Mesenchymal stem cell (in vitro differentiated cells and primary cell): ENCODE measurements around the gene EXOG.

ENCODE experiments used
- DNase-seq: peaks from one replicate; pipeline ENCODE4 v3.0.0-alpha.2; 2013
- H2AFZ ChIP-seq: one replicate; pipeline ENCODE4 v1.6.1; 2013; ENCODE audit warnings: low read depth, mild to moderate bottlenecking, control low read depth, inconsistent platforms, low read length, moderate library complexity
- H2AK5ac ChIP-seq: 2 replicates; pipeline ENCODE4 v1.6.1; 2013; ENCODE audit warnings: low read length, moderate library complexity, mild to moderate bottlenecking, inconsistent platforms; ENCODE audit not compliant: severe bottlenecking
- H2BK120ac ChIP-seq: one replicate; pipeline ENCODE4 v1.6.1; 2013; ENCODE audit warnings: low read depth, mild to moderate bottlenecking, inconsistent platforms, low read length, moderate library complexity
- H2BK12ac ChIP-seq, 2 experiments: one replicate each; pipeline ENCODE4 v1.6.1; 2013; ENCODE audit warnings: inconsistent platforms in 2 of 2, low read length in 2 of 2, mild to moderate bottlenecking in 2 of 2, moderate library complexity in 2 of 2, control low read depth in 1 of 2
- H2BK15ac ChIP-seq: one replicate; pipeline ENCODE4 v1.6.1; 2013; ENCODE audit warnings: mild to moderate bottlenecking, low read depth, inconsistent platforms; ENCODE audit not compliant: poor library complexity, severe bottlenecking
- H2BK5ac ChIP-seq: 2 replicates; pipeline ENCODE4 v1.6.1; 2013; ENCODE audit warnings: low read depth, mild to moderate bottlenecking, low read length, control low read depth, inconsistent platforms; ENCODE audit not compliant: poor library complexity, severe bottlenecking
- H3K14ac ChIP-seq, 2 experiments: one replicate each; pipeline ENCODE4 v1.6.1; 2013; ENCODE audit warnings: inconsistent platforms in 2 of 2, low read length in 2 of 2, control low read depth in 1 of 2, mild to moderate bottlenecking in 1 of 2, moderate library complexity in 1 of 2
- H3K18ac ChIP-seq, 2 experiments: one replicate each; pipeline ENCODE4 v1.6.1; 2013; ENCODE audit warnings: inconsistent platforms in 2 of 2, low read length in 2 of 2, control low read depth in 1 of 2, low read depth in 1 of 2, mild to moderate bottlenecking in 1 of 2
- H3K23ac ChIP-seq, 2 experiments: one replicate each; pipeline ENCODE4 v1.6.1; 2013; ENCODE audit warnings: inconsistent platforms in 2 of 2, low read length in 2 of 2, mild to moderate bottlenecking in 2 of 2, moderate library complexity in 2 of 2, control low read depth in 1 of 2
- H3K27ac ChIP-seq: 2 replicates; pipeline ENCODE4 v1.5.1; 2013; ENCODE audit warnings: mild to moderate bottlenecking, moderate library complexity, low read length, control low read depth, inconsistent platforms; ENCODE audit not compliant: poor library complexity, severe bottlenecking
- H3K27me3 ChIP-seq, 2 experiments: 2 replicates each; pipeline versions ENCODE4 v1.6.1 to v1.7.0; 2013; ENCODE audit warnings: low read length in 2 of 2, mild to moderate bottlenecking in 2 of 2, moderate library complexity in 2 of 2, control low read depth in 1 of 2, inconsistent platforms in 1 of 2; ENCODE audit not compliant: control insufficient read depth in 1 of 2, insufficient read depth in 1 of 2
- H3K36me3 ChIP-seq, 2 experiments: 2 replicates each; pipeline versions ENCODE4 v1.6.1 to v1.7.0; 2013; ENCODE audit warnings: low read length in 2 of 2, control low read depth in 1 of 2, inconsistent platforms in 1 of 2, low read depth in 1 of 2, mild to moderate bottlenecking in 1 of 2; ENCODE audit not compliant: insufficient read depth in 2 of 2, control insufficient read depth in 1 of 2
- H3K4ac ChIP-seq, 2 experiments: one replicate each; pipeline ENCODE4 v1.6.1; 2013; ENCODE audit warnings: inconsistent platforms in 2 of 2, low read length in 2 of 2, mild to moderate bottlenecking in 2 of 2, moderate library complexity in 2 of 2, control low read depth in 1 of 2, low read depth in 1 of 2
- H3K4me1 ChIP-seq: 2 replicates; pipeline ENCODE4 v1.6.1; 2013; ENCODE audit warnings: low read depth, low read length, control low read depth; ENCODE audit not compliant: control insufficient read depth, insufficient read depth
- H3K4me2 ChIP-seq: 2 replicates; pipeline ENCODE4 v1.6.1; 2013; ENCODE audit warnings: low read length, mild to moderate bottlenecking, inconsistent platforms; ENCODE audit not compliant: poor library complexity, severe bottlenecking
- H3K4me3 ChIP-seq, 2 experiments: 2 replicates each; pipeline versions ENCODE4 v1.5.1 to v1.7.0; 2013; ENCODE audit warnings: low read length in 2 of 2, mild to moderate bottlenecking in 2 of 2, control low read depth in 1 of 2, low read depth in 1 of 2; ENCODE audit not compliant: insufficient read depth in 1 of 2
- H3K79me1 ChIP-seq: replicated peaks from 2 replicates; pipeline ENCODE4 v1.6.1; 2013; ENCODE audit warnings: mild to moderate bottlenecking, control low read depth, low read length, inconsistent platforms; ENCODE audit not compliant: poor library complexity, severe bottlenecking
- H3K9ac ChIP-seq: 2 replicates; pipeline ENCODE4 v1.7.0; 2013; ENCODE audit warnings: mild to moderate bottlenecking, low read length, moderate library complexity
- H3K9me3 ChIP-seq: 2 replicates; pipeline ENCODE4 v1.7.0; 2013; ENCODE audit warnings: mild to moderate bottlenecking, low read length; ENCODE audit not compliant: control insufficient read depth
- H4K8ac ChIP-seq: one replicate; pipeline ENCODE4 v1.6.1; 2013; ENCODE audit warnings: inconsistent platforms, mild to moderate bottlenecking, low read length, moderate library complexity
- H4K91ac ChIP-seq: one replicate; pipeline ENCODE4 v1.6.1; 2013; ENCODE audit warnings: mild to moderate bottlenecking, low read length, inconsistent platforms
- WGBS: methylation state at CpG from one replicate; pipeline ENCODE4 v1.1.7; 2013; ENCODE audit warnings: mixed read lengths; 5-methylcytosine and 5-hydroxymethylcytosine counted together

Gene EXOG

DNA sequence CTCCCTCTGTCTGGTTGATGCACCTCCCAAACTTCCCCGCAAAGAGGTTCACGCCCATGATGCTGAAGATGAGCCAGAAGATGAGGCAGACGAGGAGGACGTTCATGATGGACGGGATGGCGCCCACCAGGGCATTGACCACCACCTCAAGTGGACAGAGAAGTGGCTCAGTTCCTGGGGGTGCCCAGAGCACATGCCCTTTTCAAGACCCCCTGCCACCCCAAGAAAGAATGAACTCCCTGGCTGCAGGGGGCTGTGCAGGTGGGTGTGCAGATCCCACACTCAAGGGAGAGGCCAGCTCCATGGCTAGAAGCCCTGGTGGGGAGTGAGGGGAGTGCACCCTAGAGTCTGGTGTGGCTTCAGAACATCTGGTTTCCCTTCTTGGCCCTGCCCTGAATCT lies 64.1 kb downstream of the EXOG start:
- H2AK5ac ChIP-seq, result no peak overlapping the region
- DNase-seq, result no peak
- H4K91ac ChIP-seq, result no peak overlapping the region
- no peak overlapping the region for H2BK12ac ChIP-seq
- H3K18ac ChIP-seq, result no peak overlapping the region
- no peak overlapping the region for H2BK5ac ChIP-seq
- 85% methylated on average over 6 of the region's 6 CpGs for WGBS
- no peak overlapping the region for H4K8ac ChIP-seq
- no peak overlapping the region for H3K14ac ChIP-seq
- H3K23ac ChIP-seq, result no peak overlapping the region
- H3K4me3 ChIP-seq, result no peak overlapping the region
- H2AFZ ChIP-seq, result no peak overlapping the region
- no peak overlapping the region for H3K4ac ChIP-seq
- H2BK120ac ChIP-seq, result no peak overlapping the region
- H3K27ac ChIP-seq, result no peak overlapping the region
- no peak overlapping the region for H2BK15ac ChIP-seq
- no peaks in the 10 kb centered on the region for H3K9me3 ChIP-seq
- no peaks in the 10 kb centered on the region for H3K79me1 ChIP-seq
- H3K4me1 ChIP-seq, result peaks cover 1% of the 10 kb centered on the region
- no peak overlapping the region for H3K4me2 ChIP-seq
- H3K27me3 ChIP-seq, result peaks cover 10 to 12% of the 10 kb centered on the region in 2 experiments
- no peak overlapping the region for H3K9ac ChIP-seq
- no peaks in the 10 kb centered on the region for H3K36me3 ChIP-seq

DNA sequence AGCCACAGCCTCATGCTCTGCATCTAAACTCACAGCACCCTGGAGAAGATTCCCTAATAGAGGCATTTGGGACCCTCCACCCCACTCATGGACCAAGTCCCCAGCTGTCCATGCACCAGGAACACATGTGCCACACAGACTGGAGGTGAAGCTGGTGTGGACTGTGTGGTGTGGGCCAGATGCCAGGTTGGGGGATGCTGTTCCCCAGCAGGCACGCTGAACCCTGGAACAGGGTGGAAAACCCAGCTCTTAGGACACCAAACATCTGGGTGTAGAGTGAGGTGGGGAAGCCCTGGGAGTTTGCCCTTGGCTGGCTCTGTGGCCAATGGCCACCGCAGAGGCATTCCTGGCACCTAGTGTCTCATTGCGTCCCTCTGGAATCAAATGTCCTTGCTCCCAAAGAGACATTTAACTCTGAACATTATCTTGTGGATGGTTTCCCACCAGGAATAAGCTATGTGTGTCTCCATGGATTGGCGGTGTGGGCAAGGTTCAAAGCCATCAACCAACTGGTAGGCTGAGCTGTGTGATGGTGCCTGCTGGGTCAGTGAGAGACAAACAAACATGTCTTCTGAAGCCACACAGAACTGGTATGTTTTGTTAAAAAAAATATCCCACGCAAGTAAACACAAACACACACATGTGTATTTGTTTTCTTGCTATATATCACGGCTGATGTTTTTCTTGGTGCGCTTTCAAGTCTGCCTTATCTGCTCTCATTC lies 65.0 kb downstream of the EXOG start:
- H2AK5ac ChIP-seq, result no peak overlapping the region
- no peak overlapping the region for H3K18ac ChIP-seq
- no peak overlapping the region for H3K4me3 ChIP-seq
- no peak overlapping the region for H3K9ac ChIP-seq
- WGBS, result 83% methylated on average over 5 of the region's 7 CpGs
- H3K36me3 ChIP-seq, result no peaks in the 10 kb centered on the region
- H2BK5ac ChIP-seq, result no peak overlapping the region
- H4K91ac ChIP-seq, result no peak overlapping the region
- no peak overlapping the region for H3K23ac ChIP-seq
- peaks cover 10 to 12% of the 10 kb centered on the region in 2 experiments for H3K27me3 ChIP-seq
- H3K79me1 ChIP-seq, result no peaks in the 10 kb centered on the region
- no peaks in the 10 kb centered on the region for H3K9me3 ChIP-seq
- no peak overlapping the region for H3K4me2 ChIP-seq
- no peak overlapping the region for H2BK12ac ChIP-seq
- no peak overlapping the region for H2BK120ac ChIP-seq
- H4K8ac ChIP-seq, result no peak overlapping the region
- no peak for DNase-seq
- H3K27ac ChIP-seq, result no peak overlapping the region
- H3K14ac ChIP-seq, result no peak overlapping the region
- no peak overlapping the region for H3K4ac ChIP-seq
- H2BK15ac ChIP-seq, result no peak overlapping the region
- peaks cover 1% of the 10 kb centered on the region for H3K4me1 ChIP-seq
- H2AFZ ChIP-seq, result no peak overlapping the region

DNA sequence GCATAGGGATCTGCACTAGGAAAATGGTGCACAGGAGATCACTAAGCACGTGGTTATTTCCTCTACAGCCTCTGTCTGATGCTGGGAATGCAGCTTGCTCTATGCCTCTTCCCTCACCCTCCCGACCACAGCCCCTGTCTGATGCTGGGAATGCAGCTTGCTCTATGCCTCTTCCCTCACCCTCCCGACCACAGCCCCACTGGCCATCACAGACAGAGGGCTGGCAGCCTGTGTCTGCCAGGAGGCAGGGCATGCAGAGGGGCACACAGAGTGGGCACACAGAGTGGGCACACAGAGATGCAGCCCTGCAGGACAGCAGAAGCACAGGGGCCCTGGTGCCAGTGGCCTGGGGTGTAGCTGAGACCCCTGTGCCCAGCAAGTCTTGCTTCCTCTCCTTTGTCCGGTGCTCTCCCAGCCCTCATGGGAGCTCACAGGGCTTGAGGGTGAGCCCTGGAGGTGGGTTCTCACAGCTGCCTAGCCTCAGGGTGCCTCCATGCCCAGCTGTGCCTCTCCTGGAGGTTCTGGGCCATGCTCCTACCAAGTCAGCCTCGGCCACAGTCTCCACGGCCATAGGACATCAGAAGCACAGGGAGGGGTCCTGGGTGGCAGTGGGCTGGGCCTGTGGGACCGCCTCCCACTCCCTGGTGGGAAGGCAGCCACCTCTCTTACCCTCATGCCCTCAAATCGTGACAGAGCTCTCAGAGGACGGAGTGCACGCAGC lies 65.8 kb downstream of the EXOG start:
- H2AK5ac ChIP-seq, result no peak overlapping the region
- DNase-seq, result no peak
- WGBS, result 68% methylated on average over 10 of the region's 10 CpGs

DNA sequence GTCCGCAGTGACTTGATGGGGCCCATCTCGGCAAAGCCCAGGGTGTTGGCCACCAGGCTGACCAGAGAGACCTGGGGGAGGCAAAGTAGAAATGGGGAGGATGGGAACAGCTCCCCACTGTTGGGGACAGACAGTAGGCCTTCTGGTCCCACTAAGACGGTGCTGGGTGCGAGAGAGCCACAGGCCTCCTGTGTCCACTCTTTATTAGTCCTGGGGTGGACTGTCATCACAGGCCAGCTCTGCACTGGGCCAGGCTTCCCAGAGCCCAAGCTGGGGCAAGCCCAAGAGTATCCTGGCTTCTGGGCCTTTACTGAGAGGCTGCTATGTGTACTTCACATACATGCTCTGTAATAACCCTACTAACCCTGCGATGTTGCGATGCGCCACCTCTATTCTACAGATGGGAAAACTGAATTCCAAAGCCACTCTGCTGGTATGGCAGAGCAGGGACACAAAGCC lies 66.4 kb downstream of the EXOG start:
- Histone ChIP-seq H2AFZ (no peak overlapping the region), H3K23ac (no peak overlapping the region), H3K4ac (no peak overlapping the region), H3K4me2 (no peak overlapping the region), H4K8ac (no peak overlapping the region), H3K36me3 (no peaks in the 10 kb centered on the region), H3K9ac (no peak overlapping the region), H2AK5ac (no peak overlapping the region), H2BK5ac (no peak overlapping the region), H3K18ac (no peak overlapping the region), H3K9me3 (no peaks in the 10 kb centered on the region), H3K79me1 (no peaks in the 10 kb centered on the region), H3K27me3 (peaks cover 7 to 10% of the 10 kb centered on the region in 2 experiments), H4K91ac (no peak overlapping the region), H3K4me3 (peak overlapping the region in 1 of 2 experiments; percentile 7), H2BK120ac (no peak overlapping the region), H3K4me1 (peaks cover 1% of the 10 kb centered on the region), H2BK15ac (no peak overlapping the region), H3K14ac (no peak overlapping the region), H3K27ac (no peak overlapping the region), H2BK12ac (no peak overlapping the region)
- no peak for DNase-seq
- 92% methylated on average over 7 of the region's 7 CpGs for WGBS

More for the DNA sequence above, 65.8 kb downstream of the EXOG start:
- H3K4ac ChIP-seq, result no peak overlapping the region
- H2BK15ac ChIP-seq, result no peak overlapping the region
- H2BK120ac ChIP-seq, result no peak overlapping the region
- no peak overlapping the region for H4K8ac ChIP-seq
- H2BK12ac ChIP-seq, result no peak overlapping the region
- H3K36me3 ChIP-seq, result no peaks in the 10 kb centered on the region
- H3K18ac ChIP-seq, result no peak overlapping the region
- no peak overlapping the region for H3K27ac ChIP-seq
- H3K4me1 ChIP-seq, result peaks cover 1% of the 10 kb centered on the region
- H2BK5ac ChIP-seq, result no peak overlapping the region
- H3K27me3 ChIP-seq, result peaks cover 10 to 12% of the 10 kb centered on the region in 2 experiments
- no peak overlapping the region for H3K9ac ChIP-seq
- no peak overlapping the region for H3K4me2 ChIP-seq
- no peaks in the 10 kb centered on the region for H3K9me3 ChIP-seq
- H3K79me1 ChIP-seq, result no peaks in the 10 kb centered on the region
- no peak overlapping the region for H2AFZ ChIP-seq
- peak overlapping the region in 1 of 2 experiments; percentile 49 for H3K14ac ChIP-seq
- no peak overlapping the region for H3K4me3 ChIP-seq
- no peak overlapping the region for H4K91ac ChIP-seq
- no peak overlapping the region for H3K23ac ChIP-seq
